BLaER1 treated with 17β-estradiol and CSF1 and Interleukin-3, amounts not matched to agents 10 nM and 100 nM (cell line): ENCODE data around the gene BLID.

Experiments used
- H3K27ac ChIP-seq, 11 experiments: shearing (Covaris generic); formaldehyde crosslinking; 2 replicates each; pipeline ENCODE4 v1.8.1; 2022
- H3K27me3 ChIP-seq, 11 experiments: shearing (Covaris generic); formaldehyde crosslinking; 2 replicates each; pipeline ENCODE4 v1.8.1; 2022
- H3K36me3 ChIP-seq, 11 experiments: shearing (Covaris generic); formaldehyde crosslinking; 2 replicates each; pipeline ENCODE4 v1.8.1; 2022
- H3K4me1 ChIP-seq, 10 experiments: shearing (Covaris generic); formaldehyde crosslinking; 2 replicates each; pipeline ENCODE4 v1.8.1; 2022
- H3K4me2 ChIP-seq, 11 experiments: shearing (Covaris generic); formaldehyde crosslinking; 2 replicates each; pipeline ENCODE4 v1.8.1; 2022
- H3K4me3 ChIP-seq, 10 experiments: shearing (Covaris generic); formaldehyde crosslinking; 2 replicates each; pipeline ENCODE4 v1.8.1; 2022
- H3K9ac ChIP-seq, 11 experiments: shearing (Covaris generic); formaldehyde crosslinking; 2 replicates each; pipeline ENCODE4 v1.8.1; 2022
- H3K9me3 ChIP-seq, 11 experiments: shearing (Covaris generic); formaldehyde crosslinking; replicated peaks in 1 of 11; 2 replicates each; pipeline ENCODE4 v1.8.1; 2022
- H4K20me1 ChIP-seq, 11 experiments: shearing (Covaris generic); formaldehyde crosslinking; 2 replicates each; pipeline ENCODE4 v1.8.1; 2022
- Cebpa-rat ChIP-seq, 11 experiments: shearing (Covaris generic); IDR thresholded peaks; 2 replicates each; pipeline ENCODE4 v1.8.1; 2022

Gene BLID

DNA sequence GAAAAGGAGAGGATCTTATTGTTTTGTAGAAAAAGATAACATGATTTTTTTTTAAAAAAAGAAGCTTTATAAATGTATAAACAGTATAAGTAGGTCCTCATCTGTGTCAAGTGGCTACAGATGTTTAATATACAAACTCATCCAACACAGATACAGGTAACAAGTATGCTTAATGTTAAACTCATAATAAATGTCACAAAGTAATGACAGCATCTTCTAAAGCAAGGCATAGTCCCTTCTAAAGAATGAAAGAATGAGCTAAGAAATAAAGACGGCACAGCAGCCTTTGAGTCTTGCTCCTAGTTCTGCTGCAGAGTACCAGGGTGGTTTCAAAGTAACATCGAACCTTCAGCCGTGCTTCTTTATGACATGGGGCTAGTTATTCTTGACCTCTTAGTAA is 28.7 kb upstream of the BLID start:
- H4K20me1 ChIP-seq = no peaks in the 10 kb centered on the region
- H3K4me3 ChIP-seq = no peak overlapping the region
- no peak overlapping the region for H3K9ac ChIP-seq
- no peak overlapping the region for H3K27ac ChIP-seq
- TF ChIP-seq Cebpa-rat (IDR thresholded peaks at IDR 0.05) = no peak
- H3K4me2 ChIP-seq = no peak overlapping the region
- no peaks in the 10 kb centered on the region for H3K36me3 ChIP-seq
- H3K4me1 ChIP-seq = no peaks in the 10 kb centered on the region
- H3K9me3 ChIP-seq = no peaks in the 10 kb centered on the region
- H3K27me3 ChIP-seq = no peaks in the 10 kb centered on the region

DNA sequence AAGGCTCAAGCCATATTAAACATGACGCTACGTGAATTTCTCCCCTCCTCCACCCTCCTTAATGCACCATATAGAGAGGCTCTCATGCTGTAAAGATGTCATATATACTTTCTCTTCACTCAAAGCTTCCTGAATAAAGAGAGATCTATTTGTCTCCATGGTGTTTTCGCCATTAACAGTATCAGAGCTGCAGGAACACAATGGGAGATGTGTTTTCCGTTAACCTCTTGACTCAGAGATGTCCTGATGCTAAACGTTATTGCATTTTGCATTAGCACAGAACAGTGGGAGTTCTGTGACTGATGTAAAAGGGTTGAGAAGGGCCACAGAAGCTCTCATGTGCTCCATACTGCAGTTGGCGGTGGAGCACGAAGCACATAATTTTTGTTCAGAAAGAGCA is 25.7 kb upstream of the BLID start:
- TF ChIP-seq Cebpa-rat (IDR thresholded peaks at IDR 0.05) = no peak
- Histone ChIP-seq H4K20me1 (no peaks in the 10 kb centered on the region), H3K4me2 (no peak overlapping the region), H3K9me3 (no peaks in the 10 kb centered on the region), H3K27me3 (no peaks in the 10 kb centered on the region), H3K36me3 (no peaks in the 10 kb centered on the region), H3K27ac (no peak overlapping the region), H3K4me3 (no peak overlapping the region), H3K4me1 (no peaks in the 10 kb centered on the region), H3K9ac (no peak overlapping the region)

GRCh38 chr11:122140500-122140899 is 24.5 kb upstream of the BLID start:
- H4K20me1 ChIP-seq = no peaks in the 10 kb centered on the region
- no peak for TF ChIP-seq Cebpa-rat (IDR thresholded peaks at IDR 0.05)
- H3K9ac ChIP-seq = no peak overlapping the region
- H3K4me1 ChIP-seq = no peaks in the 10 kb centered on the region
- no peak overlapping the region for H3K4me3 ChIP-seq
- H3K4me2 ChIP-seq = no peak overlapping the region
- H3K9me3 ChIP-seq = no peaks in the 10 kb centered on the region
- no peaks in the 10 kb centered on the region for H3K27me3 ChIP-seq
- H3K27ac ChIP-seq = no peak overlapping the region
- no peaks in the 10 kb centered on the region for H3K36me3 ChIP-seq

DNA sequence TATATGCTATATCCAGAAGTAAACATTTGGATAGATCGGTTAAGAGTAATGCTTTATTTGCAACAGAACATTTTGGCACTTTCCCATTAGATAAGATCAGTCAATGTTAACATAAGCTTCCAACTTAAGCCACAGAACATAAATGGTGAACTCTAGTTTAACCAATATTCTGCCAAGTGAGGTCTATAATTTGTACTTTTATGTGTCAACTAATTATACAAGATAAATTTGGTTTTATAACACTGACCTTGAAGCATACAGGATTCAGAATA is 23.5 kb upstream of the BLID start:
- Histone ChIP-seq H3K36me3 (no peaks in the 10 kb centered on the region), H3K4me2 (no peak overlapping the region), H3K4me3 (no peak overlapping the region), H3K9me3 (no peaks in the 10 kb centered on the region), H3K9ac (no peak overlapping the region), H3K4me1 (no peaks in the 10 kb centered on the region), H3K27me3 (no peaks in the 10 kb centered on the region), H3K27ac (no peak overlapping the region), H4K20me1 (no peaks in the 10 kb centered on the region)
- no peak for TF ChIP-seq Cebpa-rat (IDR thresholded peaks at IDR 0.05)

DNA sequence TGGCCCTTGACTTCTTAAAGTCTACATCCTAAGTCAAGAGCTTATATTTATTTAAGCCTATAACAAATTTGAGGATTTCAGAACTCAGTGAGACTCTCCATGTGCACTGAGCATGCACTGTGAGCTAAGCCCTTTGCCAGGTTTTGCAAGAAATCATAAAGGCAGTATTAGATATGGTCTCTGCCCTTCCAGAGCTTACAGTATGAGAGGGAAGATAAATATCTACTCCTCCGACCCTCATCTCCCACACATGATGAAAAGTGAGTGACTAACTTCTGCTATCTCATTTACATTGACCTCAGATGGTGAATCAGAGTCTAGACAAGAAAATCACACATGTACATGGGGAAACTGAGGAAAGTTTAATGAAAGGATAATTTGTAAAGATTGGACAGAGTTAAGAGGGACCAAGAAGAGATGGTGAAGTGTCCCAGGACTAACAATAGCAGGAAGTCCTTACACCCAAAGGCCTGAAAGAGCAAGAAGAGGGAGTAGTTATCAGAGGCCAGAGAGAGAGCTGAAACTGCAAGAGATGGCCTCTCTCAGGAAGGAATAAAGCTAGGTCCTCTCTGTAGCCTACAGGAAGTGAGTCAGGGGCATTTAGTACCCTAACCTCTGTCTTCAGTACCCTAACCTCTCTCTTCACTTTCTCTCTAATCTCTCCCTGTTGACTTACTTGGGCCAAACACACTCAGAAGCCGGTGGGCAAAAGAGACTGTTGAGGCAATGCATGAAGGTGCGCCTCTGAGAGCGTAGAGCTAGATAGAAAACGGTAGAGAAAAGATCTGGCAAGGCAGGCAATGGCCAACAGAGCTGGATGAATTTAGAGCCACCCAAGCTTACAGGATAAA is 23.0 kb upstream of the BLID start:
- no peak overlapping the region for H3K9ac ChIP-seq
- H4K20me1 ChIP-seq = no peaks in the 10 kb centered on the region

GRCh38 chr11:122137078-122137793 is 21.2 kb upstream of the BLID start:
- H3K4me1 ChIP-seq = no peaks in the 10 kb centered on the region
- H3K4me3 ChIP-seq = no peak overlapping the region
- H4K20me1 ChIP-seq = no peaks in the 10 kb centered on the region
- no peak overlapping the region for H3K4me2 ChIP-seq
- no peaks in the 10 kb centered on the region for H3K36me3 ChIP-seq
- no peak for TF ChIP-seq Cebpa-rat (IDR thresholded peaks at IDR 0.05)
- H3K9me3 ChIP-seq = no peaks in the 10 kb centered on the region
- H3K27ac ChIP-seq = no peak overlapping the region
- H3K27me3 ChIP-seq = no peaks in the 10 kb centered on the region
- no peak overlapping the region for H3K9ac ChIP-seq

More for the DNA sequence above, 23.0 kb upstream of the BLID start:
- Histone ChIP-seq H3K9me3 (no peaks in the 10 kb centered on the region), H3K4me3 (no peak overlapping the region), H3K4me1 (no peaks in the 10 kb centered on the region), H3K36me3 (no peaks in the 10 kb centered on the region), H3K27me3 (no peaks in the 10 kb centered on the region), H3K27ac (no peak overlapping the region), H3K4me2 (no peak overlapping the region)
- no peak for TF ChIP-seq Cebpa-rat (IDR thresholded peaks at IDR 0.05)

DNA sequence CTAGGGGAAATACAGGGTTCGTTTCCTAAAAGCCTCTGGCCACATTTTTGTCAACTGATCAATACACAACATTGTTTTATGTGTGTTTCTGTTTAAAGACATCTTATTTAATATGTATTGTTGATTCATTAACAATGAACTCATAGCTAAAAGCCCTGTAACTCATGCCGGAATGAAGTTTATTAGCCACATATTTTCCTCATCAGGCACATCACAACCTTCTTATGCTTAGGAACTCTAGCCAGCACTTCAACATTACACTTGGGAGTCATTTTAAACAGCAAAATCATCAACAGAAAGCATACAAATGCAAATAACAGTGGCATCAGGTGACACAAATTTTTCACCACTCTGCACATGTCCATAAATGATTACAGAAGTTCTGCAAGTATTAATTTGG is 15.1 kb upstream of the BLID start:
- no peaks in the 10 kb centered on the region for H3K36me3 ChIP-seq
- no peak overlapping the region for H3K27ac ChIP-seq
- no peaks in the 10 kb centered on the region for H4K20me1 ChIP-seq
- no peaks in the 10 kb centered on the region for H3K27me3 ChIP-seq
- no peaks in the 10 kb centered on the region for H3K9me3 ChIP-seq
- H3K4me3 ChIP-seq = no peak overlapping the region
- H3K9ac ChIP-seq = no peak overlapping the region
- TF ChIP-seq Cebpa-rat (IDR thresholded peaks at IDR 0.05) = no peak
- H3K4me2 ChIP-seq = no peak overlapping the region
- no peaks in the 10 kb centered on the region for H3K4me1 ChIP-seq

DNA sequence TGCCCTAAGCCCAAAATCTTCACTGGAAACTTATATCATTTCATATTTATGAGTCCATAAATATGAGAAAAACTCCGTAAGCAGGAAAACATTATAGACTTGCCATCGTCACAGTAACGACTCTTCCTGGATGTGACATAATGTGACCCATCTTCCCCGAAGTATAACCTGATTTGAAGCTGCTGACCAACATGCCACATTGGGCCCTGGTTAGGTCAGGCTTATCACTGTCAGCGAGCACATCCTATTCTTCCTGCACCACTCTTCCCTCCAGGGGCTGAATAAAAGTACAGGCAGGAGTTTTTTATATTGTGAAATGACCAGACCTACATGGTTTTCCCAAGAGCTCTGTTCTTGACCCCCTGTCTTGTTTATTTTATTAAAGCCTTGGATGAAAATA is 12.1 kb upstream of the BLID start:
- Histone ChIP-seq H3K36me3 (no peaks in the 10 kb centered on the region), H3K9ac (no peak overlapping the region), H3K9me3 (no peaks in the 10 kb centered on the region), H4K20me1 (no peaks in the 10 kb centered on the region), H3K4me1 (no peaks in the 10 kb centered on the region), H3K27ac (no peak overlapping the region), H3K27me3 (no peaks in the 10 kb centered on the region), H3K4me2 (no peak overlapping the region), H3K4me3 (no peak overlapping the region)
- TF ChIP-seq Cebpa-rat (IDR thresholded peaks at IDR 0.05) = no peak

DNA sequence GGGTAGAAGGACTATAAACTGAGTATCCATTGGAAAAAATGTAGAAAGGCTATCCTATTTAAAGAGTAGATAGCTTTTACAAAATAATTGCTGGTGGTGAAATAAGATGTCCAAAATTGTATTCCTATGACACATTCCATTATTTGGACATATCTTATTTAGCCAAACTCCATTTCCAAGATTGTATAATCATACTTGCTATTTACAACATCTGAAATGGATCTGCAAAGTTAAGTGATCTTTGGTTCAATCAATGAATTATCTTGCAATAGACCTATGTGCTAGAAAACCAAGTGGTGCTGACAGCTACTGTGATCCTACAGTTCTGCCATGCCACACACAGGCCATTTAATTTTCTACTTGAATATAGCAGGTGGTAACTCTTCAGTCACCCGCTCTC is 11.0 kb upstream of the BLID start:
- Histone ChIP-seq H3K27me3 (no peaks in the 10 kb centered on the region), H3K4me3 (no peak overlapping the region), H3K36me3 (no peaks in the 10 kb centered on the region), H4K20me1 (no peaks in the 10 kb centered on the region), H3K9me3 (no peaks in the 10 kb centered on the region), H3K4me1 (no peaks in the 10 kb centered on the region), H3K27ac (no peak overlapping the region), H3K4me2 (no peak overlapping the region), H3K9ac (no peak overlapping the region)
- TF ChIP-seq Cebpa-rat (IDR thresholded peaks at IDR 0.05) = no peak

DNA sequence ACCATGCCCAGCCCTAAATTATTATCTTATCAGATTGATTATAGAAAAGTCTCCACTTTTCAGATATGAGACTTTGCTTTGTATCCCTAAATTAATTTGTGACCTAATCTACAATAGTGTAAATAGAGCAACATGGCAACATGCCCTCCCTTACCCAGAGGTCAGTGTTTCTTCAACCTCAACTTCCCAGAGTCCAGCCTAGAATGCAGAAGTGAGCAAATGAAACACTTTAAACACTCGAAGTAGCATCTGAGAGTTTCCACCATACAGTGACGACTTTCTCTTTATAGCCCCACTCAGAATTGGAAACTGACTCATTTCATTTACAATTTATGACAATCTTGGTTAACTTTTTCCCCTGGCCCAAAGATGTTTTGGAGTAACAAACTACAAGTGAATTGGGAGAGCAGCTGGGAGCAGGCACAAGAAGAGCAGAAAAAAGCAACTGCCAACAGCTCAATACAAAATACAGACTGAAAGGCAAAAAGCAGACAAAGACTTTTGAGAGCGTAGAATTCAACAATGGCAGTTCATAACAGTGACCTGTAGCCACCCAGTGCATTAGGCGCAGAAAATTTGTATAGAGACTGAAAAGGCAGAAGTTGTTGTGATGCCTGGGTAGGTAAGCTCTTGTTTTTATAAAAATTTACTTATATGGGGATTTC is 10.1 kb upstream of the BLID start:
- no peak overlapping the region for H3K9ac ChIP-seq
- no peak overlapping the region for H3K27ac ChIP-seq
- H3K4me1 ChIP-seq = no peaks in the 10 kb centered on the region
- H3K36me3 ChIP-seq = no peaks in the 10 kb centered on the region
- no peak overlapping the region for H3K4me2 ChIP-seq
- no peaks in the 10 kb centered on the region for H4K20me1 ChIP-seq
- no peak overlapping the region for H3K4me3 ChIP-seq
- no peak for TF ChIP-seq Cebpa-rat (IDR thresholded peaks at IDR 0.05)
- H3K27me3 ChIP-seq = no peaks in the 10 kb centered on the region
- no peaks in the 10 kb centered on the region for H3K9me3 ChIP-seq
